CD4-positive, alpha-beta T cell treated with Interleukin-6 at 100 ng/mL for 8 hours (primary cell): ENCODE results near the gene GRM6.

Source experiments
- DNase-seq: peaks from one replicate; pipeline ENCODE4 v3.0.0-alpha.2; 2020; ENCODE audit warnings: mixed read lengths, low spot score

GRM6 gene

GRCh38 chr5:178994580-178995340 is at the start of gene GRM6:
GRM6 (minus strand) TSS chr5:178995320; CDS start chr5:178994944, 376 bp downstream.
- no peak for DNase-seq

GRCh38 chr5:179044765-179045164 is 49.6 kb upstream of the GRM6 start:
- no peak for DNase-seq

DNA sequence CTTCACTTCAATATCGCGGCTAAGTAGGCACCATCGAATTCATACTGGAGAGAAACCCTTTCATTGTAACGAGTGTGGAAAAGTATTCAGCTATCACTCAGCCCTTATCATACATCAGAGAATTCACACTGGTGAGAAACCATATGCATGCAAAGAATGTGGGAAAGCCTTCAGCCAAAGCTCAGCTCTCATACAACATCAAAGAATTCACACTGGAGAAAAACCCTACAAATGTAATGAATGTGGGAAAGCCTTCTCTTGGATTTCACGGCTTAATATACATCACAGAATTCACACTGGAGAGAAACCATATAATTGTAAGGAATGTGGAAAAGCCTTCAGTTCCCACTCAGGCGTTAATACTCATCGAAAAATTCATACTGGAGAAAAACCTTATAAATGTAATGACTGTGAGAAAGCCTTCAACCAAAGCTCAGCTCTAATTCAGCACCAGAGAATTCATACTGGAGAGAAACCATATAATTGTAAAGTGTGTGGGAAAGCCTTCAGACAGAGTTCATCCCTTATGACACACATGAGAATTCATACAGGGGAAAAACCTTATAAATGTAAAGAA is 38.0 kb upstream of the GRM6 start:
- DNase-seq, result no peak

DNA sequence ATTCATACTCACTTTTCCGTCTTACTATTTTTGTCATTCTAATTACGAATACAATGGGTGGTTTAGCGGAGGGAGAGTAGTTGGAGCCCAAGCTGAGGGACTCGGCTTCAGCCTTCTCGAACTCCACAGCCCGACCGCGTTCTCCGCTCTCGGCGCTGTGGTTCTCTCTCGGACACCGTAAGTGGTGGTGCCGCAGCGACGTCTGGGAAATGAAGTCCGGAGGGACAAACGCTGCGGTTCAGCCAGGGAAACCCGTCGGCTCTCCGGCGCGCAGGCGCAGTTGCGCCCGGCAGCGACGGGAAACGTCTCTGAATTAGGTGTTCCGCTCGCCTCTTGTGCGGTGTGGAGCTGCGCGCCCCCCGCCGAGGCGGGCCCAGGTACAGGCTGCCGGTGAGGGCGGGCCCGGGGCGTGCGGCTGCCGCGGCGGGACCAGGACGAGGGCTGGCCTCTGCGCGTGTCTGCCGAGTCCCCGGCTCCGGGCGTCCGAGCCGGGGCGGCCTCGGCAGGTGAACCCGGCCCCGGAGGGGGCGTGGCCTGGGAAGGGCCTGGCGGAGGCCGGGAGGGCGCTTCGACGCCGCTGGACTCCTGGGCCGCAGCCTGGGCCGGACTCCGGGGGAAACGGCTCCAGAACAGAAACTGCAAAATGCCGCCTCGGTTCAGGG is 28.5 kb upstream of the GRM6 start, which contains the start of gene ZNF879:
TSS of gene ZNF879 (plus strand) at position 277 of the 662 bp plus-strand sequence. CDS start 1,201 bp downstream, outside the sequence.
- peak; percentile 95 for DNase-seq

DNA sequence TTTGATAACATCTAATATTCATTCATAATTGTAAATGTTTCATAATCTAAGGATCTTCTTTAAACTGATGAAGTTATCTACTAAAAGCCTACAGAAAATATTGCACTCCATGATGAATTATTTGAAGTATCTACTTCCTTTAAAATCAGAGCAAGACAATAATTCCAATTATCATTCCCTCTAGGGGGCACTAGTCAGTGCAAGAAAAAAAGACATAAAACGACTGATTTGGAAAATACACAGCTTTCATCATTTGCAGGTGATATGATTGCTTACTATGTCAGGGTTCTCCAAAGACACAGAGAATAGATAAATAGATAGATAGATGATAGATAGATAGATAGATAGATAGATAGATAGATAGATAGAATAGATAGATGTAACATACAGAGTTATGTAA is 13.5 kb upstream of the GRM6 start:
- no peak for DNase-seq

DNA sequence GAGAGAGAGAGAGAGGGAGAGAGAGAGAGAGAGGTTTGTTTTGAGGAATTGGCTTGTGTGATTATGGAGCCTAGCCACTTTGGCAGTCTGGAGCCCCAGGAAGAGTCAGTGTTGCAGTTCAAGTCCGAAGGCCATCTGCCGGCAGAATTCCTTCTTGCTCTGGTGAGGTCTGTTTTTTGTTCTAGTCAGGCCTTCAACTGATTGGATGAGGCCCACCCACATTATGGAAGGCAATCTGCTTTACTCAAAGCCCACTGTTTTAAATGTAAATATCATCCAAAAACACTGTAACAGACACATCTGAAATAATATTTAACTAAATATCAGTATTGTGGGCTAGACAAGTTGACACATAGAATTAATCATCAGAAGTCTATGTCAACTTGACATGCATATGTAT is 11.4 kb upstream of the GRM6 start:
- DNase-seq, result no peak

- no peak for DNase-seq
Observed at GRCh38 chr5:178998441-178998840, 3.3 kb upstream of the GRM6 start.

GRCh38 chr5:178997191-178997590 is 2.1 kb upstream of the GRM6 start:
- DNase-seq, result no peak

- DNase-seq, result no peak
Observed at GRCh38 chr5:178996156-178996555, 1.0 kb upstream of the GRM6 start.

DNA sequence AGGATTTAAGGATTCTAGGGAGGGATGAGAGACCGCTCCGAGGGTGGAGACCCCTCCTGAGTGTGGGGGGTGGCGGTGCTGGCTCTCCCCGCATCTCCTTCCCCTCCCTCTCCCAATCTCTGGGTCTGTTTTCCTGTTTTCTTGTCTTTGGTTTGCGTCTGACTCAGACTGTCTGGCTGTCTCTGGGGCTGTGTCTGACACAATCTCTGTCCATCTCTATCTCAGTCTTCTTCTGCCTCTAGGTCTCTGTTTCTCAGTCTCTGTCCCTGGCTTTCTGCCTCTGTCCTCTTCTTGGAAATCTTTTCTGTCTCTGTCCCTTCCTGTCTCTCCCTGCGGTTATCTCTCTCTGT is 196 bp upstream of the GRM6 start:
- DNase-seq, result no peak

DNA sequence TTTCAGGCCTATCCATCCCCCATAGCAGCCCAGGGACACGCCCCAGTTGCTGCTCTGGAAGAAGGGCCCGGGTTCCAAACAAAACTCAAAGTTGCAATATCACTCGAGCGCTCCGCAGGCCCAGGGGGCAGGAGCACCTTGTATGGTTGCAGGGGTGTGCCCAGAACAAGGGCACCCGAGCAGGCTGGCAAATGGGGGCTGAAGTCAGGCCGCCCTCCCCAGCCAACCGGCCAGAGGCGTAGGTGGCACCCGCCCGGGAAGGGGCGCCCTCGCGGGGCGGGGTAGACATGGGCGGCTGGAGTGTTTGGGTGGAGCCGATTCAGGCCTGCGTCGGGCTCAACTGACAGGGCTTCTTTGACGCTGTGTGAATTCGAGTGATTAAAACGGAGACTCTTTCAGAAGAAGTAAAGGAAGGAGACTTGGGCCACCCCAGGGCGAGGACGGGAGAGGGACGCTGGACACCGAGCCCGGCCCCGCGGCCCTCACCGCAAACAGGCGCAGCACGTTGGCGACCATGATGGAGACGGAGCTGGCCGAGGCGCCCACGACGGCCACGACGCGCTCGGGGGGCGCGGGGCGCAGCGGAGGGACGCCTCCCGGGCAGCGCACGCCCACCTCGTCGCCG is 1.1 kb downstream of the GRM6 start:
- no peak for DNase-seq

DNA sequence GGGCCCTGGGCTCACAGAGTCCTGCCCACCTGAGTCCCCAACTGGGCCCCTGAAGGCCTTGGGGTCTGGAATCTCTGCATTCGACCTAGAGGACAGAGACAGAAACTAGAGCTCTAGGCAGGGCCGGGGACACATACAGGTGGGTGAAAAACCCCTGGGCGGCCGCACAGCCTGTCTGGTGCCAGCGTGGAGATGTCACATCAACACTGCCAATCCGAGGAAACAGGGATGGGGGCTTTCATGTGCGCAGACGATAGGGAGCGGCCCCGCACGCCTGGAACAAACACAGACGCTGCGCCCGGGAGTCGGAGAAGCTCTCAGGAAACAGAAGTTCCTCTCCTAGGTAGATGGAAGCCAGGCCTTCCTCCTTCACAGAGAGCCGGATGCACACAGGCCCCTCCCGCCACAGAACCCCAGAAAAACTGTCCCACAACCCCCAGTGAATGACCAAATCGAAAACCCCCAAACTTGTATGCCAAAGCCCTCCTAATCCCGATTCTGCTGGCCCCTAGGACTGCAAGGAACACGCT is 1.8 kb downstream of the GRM6 start:
- DNase-seq, result no peak

GRCh38 chr5:178992291-178992895 is 2.7 kb downstream of the GRM6 start:
- DNase-seq, result no peak

DNA sequence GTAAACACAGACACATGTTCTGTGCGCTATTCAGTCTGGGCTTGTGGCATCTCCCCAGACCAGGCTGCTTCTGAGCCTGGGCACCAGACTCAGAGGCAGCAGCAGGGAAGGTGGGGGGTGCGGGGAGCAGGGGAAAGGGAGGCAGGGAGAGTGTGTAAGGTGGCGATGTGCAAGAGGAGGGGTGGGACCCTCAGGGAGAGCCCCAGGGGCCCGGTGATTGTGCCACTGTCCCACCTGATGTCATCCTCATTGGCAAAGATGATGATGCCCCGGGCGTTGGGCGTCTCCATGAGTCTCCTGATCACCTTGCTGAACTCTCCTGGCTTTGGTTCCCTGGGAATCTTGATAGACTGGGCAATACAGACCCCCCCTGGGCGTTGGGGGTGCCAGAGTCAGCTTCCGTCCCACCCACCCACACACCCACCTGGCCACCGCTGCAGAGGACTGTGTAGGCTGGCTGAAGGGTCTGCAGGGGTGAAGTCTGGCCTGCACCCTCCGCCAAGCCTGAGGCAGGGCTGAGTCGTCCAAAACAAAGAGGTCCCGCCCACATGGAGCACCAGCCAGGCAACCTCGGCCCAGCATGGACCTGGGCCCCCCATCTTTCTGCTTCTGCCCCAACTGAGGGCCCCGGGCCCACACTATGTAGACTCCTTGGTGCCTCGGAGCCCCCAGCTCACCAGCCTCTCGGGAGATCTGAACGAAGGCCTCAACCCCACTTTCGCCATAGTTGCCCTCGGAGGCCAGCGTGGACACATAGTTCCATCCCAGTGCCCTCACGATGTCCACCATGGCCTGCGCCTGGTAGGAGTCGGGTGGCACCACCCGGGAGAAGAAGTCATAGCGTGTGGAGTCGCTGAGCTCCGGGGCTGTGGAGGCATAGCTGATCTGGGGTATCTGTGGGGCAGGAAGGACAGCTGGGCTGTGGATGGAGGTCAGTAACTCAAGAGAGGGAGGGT is 3.7 kb downstream of the GRM6 start:
- no peak for DNase-seq

- no peak for DNase-seq
Observed at GRCh38 chr5:178990491-178990890, 4.6 kb downstream of the GRM6 start.

DNA sequence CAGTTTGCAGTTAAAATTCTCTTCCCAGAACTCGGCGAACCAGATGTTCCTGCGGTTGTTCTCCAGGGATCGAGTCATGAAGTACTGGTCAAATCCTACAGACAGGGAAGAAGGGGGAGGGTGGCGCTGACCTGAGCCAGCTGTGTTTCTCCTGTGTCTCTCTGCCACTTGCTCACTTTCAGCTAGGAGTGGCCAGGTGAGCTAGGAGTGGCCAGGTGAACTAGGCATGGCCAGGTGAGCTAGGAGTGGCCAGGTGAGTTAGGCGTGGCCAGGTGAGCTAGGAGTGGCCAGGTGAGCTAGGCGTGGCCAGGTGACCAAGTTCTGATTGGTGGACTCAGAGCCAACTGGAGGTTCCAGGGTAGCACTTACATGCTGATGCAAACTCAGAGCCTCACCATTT is 5.8 kb downstream of the GRM6 start:
- no peak for DNase-seq

DNA sequence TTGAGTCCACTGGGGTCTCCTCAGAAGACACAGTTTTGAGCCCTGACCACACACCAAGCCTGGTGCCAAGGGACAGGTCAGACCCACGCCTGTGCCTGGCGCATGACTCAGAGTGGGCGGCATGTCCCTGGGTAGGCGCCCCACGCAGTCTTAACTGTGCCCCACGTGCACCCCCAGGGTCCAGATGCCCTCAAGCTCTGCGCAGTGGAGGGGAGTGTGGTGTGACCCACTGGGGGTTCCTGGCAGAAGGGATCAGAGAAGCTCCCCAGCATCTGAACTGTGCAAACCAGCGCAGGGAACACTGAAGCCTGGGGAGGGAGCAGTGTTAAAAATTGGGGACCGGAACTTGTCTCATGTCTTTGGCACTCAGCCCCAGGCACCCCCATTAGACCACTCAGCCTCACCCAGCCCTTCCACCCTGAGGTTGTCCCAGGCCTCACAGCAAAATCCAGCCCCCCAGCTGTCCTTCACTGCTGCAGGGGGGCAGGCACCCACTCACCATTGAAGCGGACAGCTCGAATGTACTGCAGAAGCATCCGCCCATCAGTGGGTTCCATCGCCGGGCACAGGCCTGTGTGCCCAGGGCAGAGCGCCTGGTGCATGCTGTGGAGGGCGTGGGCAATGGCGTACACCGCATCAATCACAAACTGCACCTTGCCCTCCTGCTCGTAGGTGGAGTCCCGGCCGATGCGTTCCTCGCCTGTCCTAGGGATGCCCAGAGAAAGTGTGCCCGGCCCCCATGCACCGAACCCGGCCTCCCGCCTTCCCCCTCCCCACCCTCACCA is 6.5 kb downstream of the GRM6 start:
- DNase-seq, result no peak

DNA sequence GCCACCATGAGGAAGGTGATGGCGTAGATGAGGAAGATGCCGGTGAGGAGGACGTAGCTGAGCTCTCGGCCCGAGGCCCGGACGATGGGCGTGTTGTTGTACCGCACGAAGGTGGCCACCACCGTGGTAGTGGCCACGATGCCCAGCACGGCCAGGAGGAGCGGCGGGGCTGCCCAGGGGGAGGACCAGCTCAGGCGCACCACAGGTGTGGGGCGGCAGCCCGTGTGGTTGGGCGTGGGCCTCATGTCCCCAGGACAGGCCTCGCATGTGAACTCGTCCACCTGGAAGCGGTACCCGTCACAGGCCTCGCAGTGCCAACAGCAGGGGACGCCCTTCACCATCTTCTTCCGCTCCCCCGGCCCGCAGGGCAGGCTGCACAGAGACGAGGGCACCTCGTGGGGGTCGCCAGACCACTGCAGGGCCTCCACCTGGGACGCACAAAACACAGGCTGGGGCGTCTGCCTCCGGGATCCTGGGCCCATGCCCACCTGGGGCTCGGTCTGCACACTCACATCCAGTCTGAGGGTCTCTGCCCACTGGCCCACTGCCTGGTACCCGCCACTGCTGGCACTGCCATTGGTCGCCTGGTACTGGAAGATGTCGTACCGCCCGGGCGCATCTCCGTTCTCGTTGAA is 8.7 kb downstream of the GRM6 start:
- DNase-seq, result no peak

- DNase-seq, result no peak
Observed at GRCh38 chr5:178984145-178985072, 10.7 kb downstream of the GRM6 start.
